ENCODE data around the gene ATP5ME.

The ATP5ME gene

DNA sequence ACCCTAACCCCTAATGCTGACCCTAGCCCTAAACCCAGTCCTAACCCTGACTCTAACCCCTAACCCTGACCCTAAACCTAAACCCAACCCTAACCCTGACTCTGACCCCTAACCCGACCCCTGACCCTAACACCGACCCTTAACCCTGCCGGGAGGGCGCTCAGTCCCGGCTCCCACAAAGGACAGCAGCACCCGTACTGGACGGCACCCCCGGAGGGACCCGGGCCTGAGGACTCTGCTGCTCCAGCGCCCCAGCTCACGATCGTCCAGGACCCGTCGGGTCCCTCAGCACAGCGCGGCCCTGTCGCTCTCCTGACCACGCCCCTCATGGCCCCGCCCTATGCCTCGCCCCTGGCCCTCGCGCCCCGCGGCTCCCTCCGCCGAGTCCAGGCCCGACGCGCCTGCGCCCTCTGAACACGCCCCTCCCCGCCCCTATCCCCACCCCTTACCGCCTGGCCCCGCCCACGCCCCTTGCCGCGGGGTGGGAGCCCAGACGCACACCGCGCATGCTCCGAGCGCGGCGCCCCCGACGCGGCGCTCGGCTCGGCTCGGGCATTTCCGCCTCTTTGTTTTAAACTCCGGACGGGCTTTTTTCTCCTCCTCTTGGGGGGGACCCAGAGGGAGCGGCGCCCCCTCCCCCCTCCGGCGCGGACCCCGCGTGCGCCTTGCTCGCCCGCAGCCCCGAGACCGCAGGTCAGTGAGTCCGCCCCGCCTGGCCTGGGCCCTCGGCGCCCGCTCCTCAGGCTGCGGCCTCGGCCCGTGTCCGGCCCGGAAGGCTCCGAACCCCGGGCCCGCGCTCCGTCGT is 31.4 kb upstream of the ATP5ME start, which contains the start of gene PCGF3:
Gene PCGF3, plus strand, starts transcription at position 555 of the 805 bp plus-strand sequence. CDS start 27,849 bp downstream, outside the sequence.
- H3K4me3 ChIP-seq (replicated peaks in 1 of 2; ENCODE audit: low read depth in 2 of 2, low read length in 2 of 2): peak within 1 kb of the TSS; percentile 83 to 97
- DNase-seq (ENCODE audit: low read depth in 2 of 2): peak; percentile 96 to 98
- TF ChIP-seq, protein P1, sequence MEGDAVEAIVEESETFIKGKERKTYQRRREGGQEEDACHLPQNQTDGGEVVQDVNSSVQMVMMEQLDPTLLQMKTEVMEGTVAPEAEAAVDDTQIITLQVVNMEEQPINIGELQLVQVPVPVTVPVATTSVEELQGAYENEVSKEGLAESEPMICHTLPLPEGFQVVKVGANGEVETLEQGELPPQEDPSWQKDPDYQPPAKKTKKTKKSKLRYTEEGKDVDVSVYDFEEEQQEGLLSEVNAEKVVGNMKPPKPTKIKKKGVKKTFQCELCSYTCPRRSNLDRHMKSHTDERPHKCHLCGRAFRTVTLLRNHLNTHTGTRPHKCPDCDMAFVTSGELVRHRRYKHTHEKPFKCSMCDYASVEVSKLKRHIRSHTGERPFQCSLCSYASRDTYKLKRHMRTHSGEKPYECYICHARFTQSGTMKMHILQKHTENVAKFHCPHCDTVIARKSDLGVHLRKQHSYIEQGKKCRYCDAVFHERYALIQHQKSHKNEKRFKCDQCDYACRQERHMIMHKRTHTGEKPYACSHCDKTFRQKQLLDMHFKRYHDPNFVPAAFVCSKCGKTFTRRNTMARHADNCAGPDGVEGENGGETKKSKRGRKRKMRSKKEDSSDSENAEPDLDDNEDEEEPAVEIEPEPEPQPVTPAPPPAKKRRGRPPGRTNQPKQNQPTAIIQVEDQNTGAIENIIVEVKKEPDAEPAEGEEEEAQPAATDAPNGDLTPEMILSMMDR (IDR thresholded peaks at IDR 0.05; ENCODE audit: low read depth, low read length): no peak

DNA sequence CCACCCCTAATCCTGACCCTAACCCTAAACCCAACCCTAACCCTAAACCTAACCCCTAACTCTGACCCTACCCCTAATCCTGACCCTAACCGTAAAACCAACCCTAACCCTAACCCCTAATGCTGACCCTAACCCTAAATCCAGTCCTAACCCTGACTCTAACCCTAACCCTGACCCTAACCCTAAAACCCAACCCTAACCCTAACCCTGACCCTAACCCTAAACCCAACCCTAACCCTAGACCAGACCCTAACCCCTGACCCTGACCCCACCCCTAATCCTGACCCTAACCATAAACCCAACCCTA is 30.8 kb upstream of the ATP5ME start:
- TF ChIP-seq, protein P1 (IDR thresholded peaks at IDR 0.05; ENCODE audit: low read depth, low read length): no peak
- peak overlapping the region in 1 of 2 donors; percentile 57 for H3K4me3 ChIP-seq (replicated peaks in 1 of 2; ENCODE audit: low read depth in 2 of 2, low read length in 2 of 2)
- no peak for DNase-seq (ENCODE audit: low read depth in 2 of 2)

DNA sequence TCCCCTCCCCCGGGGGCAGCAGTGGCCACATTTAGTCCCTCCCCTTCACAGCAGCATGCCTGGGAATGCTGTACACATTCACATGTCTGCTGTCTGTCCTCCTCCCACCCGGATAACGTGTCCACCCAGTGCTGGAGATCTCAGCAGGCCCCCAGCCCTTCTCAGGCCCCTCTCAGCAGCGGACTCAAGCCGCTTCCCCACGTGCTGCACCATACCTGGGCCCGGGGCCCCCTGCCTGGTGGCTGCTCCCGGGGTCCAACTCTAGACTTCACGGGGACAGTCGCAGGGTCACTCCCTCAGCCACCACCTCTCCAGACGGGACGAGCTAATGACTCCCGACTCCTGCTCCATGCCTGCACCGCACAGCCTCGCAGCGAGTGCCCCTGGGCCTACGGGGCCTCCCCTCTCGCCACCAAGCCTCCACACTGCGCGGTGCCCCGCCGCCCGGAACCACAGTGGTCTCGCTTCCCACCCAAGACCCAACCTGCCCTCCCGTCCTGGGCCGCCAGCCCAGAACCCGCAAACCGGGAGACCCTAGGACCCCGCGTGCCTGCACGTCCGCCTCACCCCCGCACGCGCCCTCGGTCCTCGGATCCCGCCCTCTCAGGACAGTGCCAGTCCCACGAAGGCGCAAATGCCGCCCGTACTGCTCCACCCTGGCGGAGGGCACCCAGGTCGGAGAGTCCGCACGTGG is 30.3 kb upstream of the ATP5ME start:
- TF ChIP-seq, protein P1 (IDR thresholded peaks at IDR 0.05; ENCODE audit: low read depth, low read length): no peak
- no peak for DNase-seq (ENCODE audit: low read depth in 2 of 2)
- no peak overlapping the region for H3K4me3 ChIP-seq (replicated peaks in 1 of 2; ENCODE audit: low read depth in 2 of 2, low read length in 2 of 2)

DNA sequence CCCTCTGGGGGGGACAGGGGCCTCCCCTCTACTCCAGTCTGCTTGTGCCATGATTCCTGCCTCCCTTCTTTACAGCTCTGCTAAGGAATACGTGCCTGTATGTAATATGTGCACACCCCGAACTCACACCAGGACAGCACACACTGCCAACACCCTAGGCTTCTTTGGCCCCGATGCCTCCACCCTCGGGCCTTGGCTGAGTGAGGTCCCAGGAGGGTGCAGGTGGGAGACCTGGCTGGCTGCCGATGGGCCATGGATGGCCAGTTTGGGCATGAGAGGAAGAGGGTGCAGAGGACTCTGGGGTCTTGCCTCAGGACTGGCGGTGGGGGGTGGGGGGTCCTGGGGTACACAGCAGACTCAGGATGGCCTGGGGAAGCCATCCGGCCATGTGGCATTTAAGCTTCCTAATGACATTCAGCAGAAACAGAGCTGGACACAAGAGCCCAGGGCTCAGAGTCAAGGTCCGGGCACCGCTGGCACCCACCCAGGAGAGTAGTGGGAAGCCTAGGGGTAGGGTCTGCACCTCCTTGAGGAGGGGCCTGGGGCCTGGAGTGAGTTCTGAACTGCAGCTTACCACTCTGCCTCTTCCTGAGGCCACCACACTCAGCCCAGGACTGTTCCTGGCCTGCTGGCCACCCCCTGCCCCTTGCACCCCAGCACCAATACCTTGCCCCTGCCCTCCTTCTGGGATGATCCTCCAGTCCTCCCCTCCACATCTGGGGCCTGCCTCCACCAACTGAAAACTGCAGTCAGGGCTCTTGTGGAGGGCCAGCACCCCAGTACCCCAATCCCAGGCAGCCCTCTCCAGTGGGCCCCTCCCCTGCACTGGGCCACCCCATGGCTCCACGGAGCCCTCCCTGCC is 29.5 kb upstream of the ATP5ME start:
- H3K4me3 ChIP-seq (replicated peaks in 1 of 2; ENCODE audit: low read depth in 2 of 2, low read length in 2 of 2): no peak overlapping the region
- TF ChIP-seq, protein P1 (IDR thresholded peaks at IDR 0.05; ENCODE audit: low read depth, low read length): no peak
- no peak for DNase-seq (ENCODE audit: low read depth in 2 of 2)

DNA sequence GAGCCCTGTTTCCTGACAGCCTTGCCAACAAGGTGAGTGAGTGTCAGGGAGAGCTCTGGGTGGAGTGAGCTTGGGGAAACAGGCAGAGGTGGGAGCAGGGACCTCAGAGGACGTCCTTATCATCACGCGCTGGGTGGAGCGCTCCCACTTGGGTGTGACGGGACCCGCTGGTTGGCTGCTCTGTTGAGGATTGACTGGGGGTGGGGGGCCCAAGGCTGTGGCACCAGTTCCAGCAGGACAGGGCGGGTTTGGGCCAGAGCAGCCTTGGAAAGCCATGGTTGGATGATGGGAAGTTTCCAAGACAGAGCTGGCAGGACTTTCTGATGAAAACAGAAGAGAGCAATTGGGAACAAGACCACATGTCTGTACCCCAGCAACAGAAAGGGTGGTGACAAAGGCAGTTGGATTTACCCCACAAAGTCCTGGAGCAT is 28.6 kb upstream of the ATP5ME start:
- no peak for DNase-seq (ENCODE audit: low read depth in 2 of 2)
- TF ChIP-seq, protein P1 (IDR thresholded peaks at IDR 0.05; ENCODE audit: low read depth, low read length): no peak
- no peak overlapping the region for H3K4me3 ChIP-seq (replicated peaks in 1 of 2; ENCODE audit: low read depth in 2 of 2, low read length in 2 of 2)

DNA sequence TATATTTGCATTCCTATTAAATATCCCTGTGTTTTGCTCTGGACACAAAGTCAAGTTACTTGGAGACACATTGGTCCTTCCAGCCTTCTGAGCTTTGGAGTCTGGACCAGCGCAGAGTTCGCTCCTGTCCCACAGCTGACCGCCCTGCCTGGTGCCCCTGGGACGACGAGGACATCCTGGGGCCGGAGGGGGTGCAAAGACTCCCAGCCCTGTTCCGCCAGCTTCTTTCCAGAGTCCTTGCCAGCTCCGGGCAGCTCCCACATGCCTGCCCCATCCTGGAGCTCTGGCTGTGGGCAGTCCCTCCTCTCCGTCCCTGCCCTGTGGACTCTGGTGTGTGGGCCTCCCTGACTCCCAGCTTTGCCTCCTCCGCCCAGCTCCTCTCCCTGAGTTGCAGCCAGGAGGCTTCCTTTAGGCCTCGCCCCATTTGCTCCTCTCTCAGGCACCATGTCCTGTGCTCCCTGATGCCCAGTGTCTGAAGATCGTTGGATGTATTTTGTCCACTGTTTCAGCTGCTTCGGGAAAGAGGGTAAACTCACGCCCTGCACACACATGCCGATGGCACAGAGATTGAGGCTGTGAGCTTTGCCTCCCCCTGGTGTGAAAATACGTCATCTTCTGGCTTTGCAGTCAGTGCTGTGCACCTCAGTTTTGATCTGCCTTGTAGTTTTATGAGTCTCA is 26.6 kb upstream of the ATP5ME start:
- no peak overlapping the region for H3K4me3 ChIP-seq (replicated peaks in 1 of 2; ENCODE audit: low read depth in 2 of 2, low read length in 2 of 2)
- TF ChIP-seq, protein P1 (IDR thresholded peaks at IDR 0.05; ENCODE audit: low read depth, low read length): no peak
- no peak for DNase-seq (ENCODE audit: low read depth in 2 of 2)

All from cardiac fibroblast (primary cell).